GM12801 (cell line): ENCODE results near the gene KCND2.

Experiments used
- CTCF ChIP-seq: IDR thresholded peaks from one replicate; pipeline ENCODE4 v1.5.1; 2011; ENCODE audit warnings: control low read depth; ENCODE audit not compliant: insufficient read length; ENCODE audit errors: extremely low read depth

Gene KCND2

GRCh38 chr7:120412139-120413050 is 139.4 kb downstream of the KCND2 start:
- TF ChIP-seq CTCF = no peak

- no peak for TF ChIP-seq CTCF
These were observed 140.2 kb downstream of the KCND2 start for GRCh38 chr7:120413164-120413563.

- TF ChIP-seq CTCF = no peak
These were observed 144.4 kb downstream of the KCND2 start for GRCh38 chr7:120417244-120417979.

GRCh38 chr7:120421151-120421651 is 148.2 kb downstream of the KCND2 start:
- TF ChIP-seq CTCF = no peak

- no peak for TF ChIP-seq CTCF
These were observed 158.0 kb downstream of the KCND2 start for GRCh38 chr7:120431016-120431415.

- TF ChIP-seq CTCF = no peak
These were observed 163.6 kb downstream of the KCND2 start for GRCh38 chr7:120436487-120437060.

- no peak for TF ChIP-seq CTCF
These were observed 168.9 kb downstream of the KCND2 start for GRCh38 chr7:120441850-120442249.
